T-helper 2 cell treated with Interferon-gamma antibody and Interleukin-4, amounts not matched to agents 5 μg/mL and 100 μg/mL, for 36 hours (primary cell): ENCODE results near the gene DNAJB6.

Source experiments
- DNase-seq: peaks from one replicate; pipeline ENCODE4 v3.0.0; 2021; ENCODE audit warnings: low spot score
- H3K27ac Mint-ChIP-seq: one replicate; pipeline ENCODE4 v1.8.0; 2021; ENCODE audit warnings: mild to moderate bottlenecking, mixed read lengths
- H3K27me3 Mint-ChIP-seq: one replicate; pipeline ENCODE4 v1.8.0; 2021; ENCODE audit warnings: low read depth, mixed read lengths
- H3K36me3 Mint-ChIP-seq: one replicate; pipeline ENCODE4 v1.8.0; 2021; ENCODE audit warnings: low read depth, mixed read lengths
- H3K4me1 Mint-ChIP-seq: one replicate; pipeline ENCODE4 v1.8.0; 2021; ENCODE audit warnings: low read depth, mixed read lengths
- H3K4me3 Mint-ChIP-seq: one replicate; pipeline ENCODE4 v1.8.0; 2022; ENCODE audit warnings: mild to moderate bottlenecking, moderate library complexity, mixed read lengths
- H3K9me3 Mint-ChIP-seq: one replicate; pipeline ENCODE4 v1.8.0; 2021; ENCODE audit warnings: mixed read lengths

DNAJB6 gene

GRCh38 chr7:157400171-157400860 lies 63.5 kb downstream of the DNAJB6 start:
- H3K4me3 Mint-ChIP-seq: no peak overlapping the region
- peaks cover 14% of the 10 kb centered on the region for H3K36me3 Mint-ChIP-seq
- DNase-seq: no peak
- peaks cover 11% of the 10 kb centered on the region for H3K4me1 Mint-ChIP-seq
- no peaks in the 10 kb centered on the region for H3K27me3 Mint-ChIP-seq
- H3K9me3 Mint-ChIP-seq: no peaks in the 10 kb centered on the region
- no peak overlapping the region for H3K27ac Mint-ChIP-seq

GRCh38 chr7:157401567-157402387 lies 65.0 kb downstream of the DNAJB6 start:
- no peak overlapping the region for H3K4me3 Mint-ChIP-seq
- peaks cover 14% of the 10 kb centered on the region for H3K36me3 Mint-ChIP-seq
- H3K4me1 Mint-ChIP-seq: peaks cover 11% of the 10 kb centered on the region
- no peak overlapping the region for H3K27ac Mint-ChIP-seq
- H3K27me3 Mint-ChIP-seq: no peaks in the 10 kb centered on the region
- H3K9me3 Mint-ChIP-seq: no peaks in the 10 kb centered on the region
- no peak for DNase-seq

GRCh38 chr7:157402388-157402703 lies 65.5 kb downstream of the DNAJB6 start:
- Mint-ChIP-seq H3K27ac (no peak overlapping the region), H3K4me3 (no peak overlapping the region), H3K36me3 (peaks cover 14% of the 10 kb centered on the region), H3K27me3 (no peaks in the 10 kb centered on the region), H3K4me1 (peaks cover 11% of the 10 kb centered on the region), H3K9me3 (no peaks in the 10 kb centered on the region)
- no peak for DNase-seq

- Mint-ChIP-seq H3K27ac (peak overlapping the region; percentile 17), H3K27me3 (no peaks in the 10 kb centered on the region), H3K4me1 (peaks cover 7% of the 10 kb centered on the region), H3K36me3 (peaks cover 14% of the 10 kb centered on the region), H3K9me3 (no peaks in the 10 kb centered on the region), H3K4me3 (no peak overlapping the region)
- no peak for DNase-seq
These were observed 66.2 kb downstream of the DNAJB6 start for GRCh38 chr7:157402911-157403534.

- peaks cover 14% of the 10 kb centered on the region for H3K36me3 Mint-ChIP-seq
- no peaks in the 10 kb centered on the region for H3K27me3 Mint-ChIP-seq
- H3K9me3 Mint-ChIP-seq: no peaks in the 10 kb centered on the region
- H3K4me3 Mint-ChIP-seq: no peak overlapping the region
- DNase-seq: no peak
- no peak overlapping the region for H3K27ac Mint-ChIP-seq
- peaks cover 2% of the 10 kb centered on the region for H3K4me1 Mint-ChIP-seq
These were observed 67.0 kb downstream of the DNAJB6 start for GRCh38 chr7:157403646-157404401.

- peaks cover 11% of the 10 kb centered on the region for H3K36me3 Mint-ChIP-seq
- H3K9me3 Mint-ChIP-seq: no peaks in the 10 kb centered on the region
- H3K4me3 Mint-ChIP-seq: no peak overlapping the region
- DNase-seq: peak; percentile 72
- no peaks in the 10 kb centered on the region for H3K27me3 Mint-ChIP-seq
- peaks cover 2% of the 10 kb centered on the region for H3K4me1 Mint-ChIP-seq
- H3K27ac Mint-ChIP-seq: peak overlapping the region; percentile 71
These were observed 68.2 kb downstream of the DNAJB6 start for GRCh38 chr7:157404845-157405481.

- no peaks in the 10 kb centered on the region for H3K9me3 Mint-ChIP-seq
- H3K27ac Mint-ChIP-seq: no peak overlapping the region
- DNase-seq: no peak
- H3K4me3 Mint-ChIP-seq: no peak overlapping the region
- H3K36me3 Mint-ChIP-seq: peaks cover 11% of the 10 kb centered on the region
- no peaks in the 10 kb centered on the region for H3K27me3 Mint-ChIP-seq
- peaks cover 2% of the 10 kb centered on the region for H3K4me1 Mint-ChIP-seq
These were observed 68.7 kb downstream of the DNAJB6 start for GRCh38 chr7:157405501-157405900.

- Mint-ChIP-seq H3K27me3 (no peaks in the 10 kb centered on the region), H3K36me3 (peaks cover 7% of the 10 kb centered on the region), H3K4me1 (peaks cover 2% of the 10 kb centered on the region), H3K9me3 (no peaks in the 10 kb centered on the region), H3K4me3 (no peak overlapping the region), H3K27ac (no peak overlapping the region)
- DNase-seq: no peak
These were observed 69.4 kb downstream of the DNAJB6 start for GRCh38 chr7:157405914-157406810.

- peaks cover 9% of the 10 kb centered on the region for H3K4me1 Mint-ChIP-seq
- no peak overlapping the region for H3K27ac Mint-ChIP-seq
- no peaks in the 10 kb centered on the region for H3K9me3 Mint-ChIP-seq
- peaks cover 10% of the 10 kb centered on the region for H3K36me3 Mint-ChIP-seq
- H3K27me3 Mint-ChIP-seq: no peaks in the 10 kb centered on the region
- DNase-seq: no peak
- no peak overlapping the region for H3K4me3 Mint-ChIP-seq
These were observed 70.2 kb downstream of the DNAJB6 start for GRCh38 chr7:157406971-157407370.

- Mint-ChIP-seq H3K36me3 (peaks cover 10% of the 10 kb centered on the region), H3K27me3 (no peaks in the 10 kb centered on the region), H3K4me1 (peaks cover 12% of the 10 kb centered on the region), H3K27ac (no peak overlapping the region), H3K9me3 (no peaks in the 10 kb centered on the region), H3K4me3 (no peak overlapping the region)
- DNase-seq: no peak
These were observed 70.9 kb downstream of the DNAJB6 start for GRCh38 chr7:157407512-157408257.

GRCh38 chr7:157408258-157409101 lies 71.7 kb downstream of the DNAJB6 start:
- H3K27me3 Mint-ChIP-seq: no peaks in the 10 kb centered on the region
- no peak for DNase-seq
- peaks cover 12% of the 10 kb centered on the region for H3K4me1 Mint-ChIP-seq
- no peak overlapping the region for H3K4me3 Mint-ChIP-seq
- peaks cover 6% of the 10 kb centered on the region for H3K36me3 Mint-ChIP-seq
- H3K27ac Mint-ChIP-seq: no peak overlapping the region
- no peaks in the 10 kb centered on the region for H3K9me3 Mint-ChIP-seq
